DND-41 (cell line): ENCODE data around the gene PKDCC.

Experiments used
- ATAC-seq: fragments of 200-7000 bp; cut with Tn5 transposase; 3 replicates; pipeline ENCODE4 v1.9.1; 2021; ENCODE audit warnings: low read depth; ENCODE audit not compliant: insufficient read depth
- DNase-seq: peaks from one replicate; pipeline ENCODE4 v3.0.0-alpha.2; 2020
- H2AFZ ChIP-seq: 2 replicates; pipeline ENCODE4 v1.6.0; 2012; ENCODE audit warnings: low read depth, low read length
- H3K27ac ChIP-seq: 2 replicates; pipeline ENCODE4 v1.5.1; 2012; ENCODE audit warnings: low read length, inconsistent platforms
- H3K27me3 ChIP-seq: fragments of 200-600 bp; sonication (generic); 2 replicates; pipeline ENCODE4 v1.6.0; 2012; ENCODE audit warnings: low read length, mild to moderate bottlenecking, inconsistent platforms; ENCODE audit not compliant: insufficient read depth, poor library complexity
- H3K36me3 ChIP-seq: 2 replicates; pipeline ENCODE4 v1.5.1; 2012; ENCODE audit warnings: low read length, inconsistent platforms; ENCODE audit not compliant: insufficient read depth
- H3K4me1 ChIP-seq: 2 replicates; pipeline ENCODE4 v1.5.1; 2012; ENCODE audit warnings: mild to moderate bottlenecking, low read length; ENCODE audit not compliant: insufficient read depth
- H3K4me2 ChIP-seq: 2 replicates; pipeline ENCODE4 v1.6.0; 2012; ENCODE audit warnings: mild to moderate bottlenecking, moderate library complexity, low read length, inconsistent platforms; ENCODE audit not compliant: insufficient read depth
- H3K4me3 ChIP-seq, 2 experiments: fragments of 200-600 bp in 1 of 2; shearing (Covaris generic) in 1 of 2; 2 replicates each; pipeline ENCODE4 v1.5.1; 2012 to 2016; ENCODE audit warnings: inconsistent platforms in 2 of 2, low read length in 2 of 2, mild to moderate bottlenecking in 2 of 2, low read depth in 1 of 2, moderate library complexity in 1 of 2
- H3K79me2 ChIP-seq: 2 replicates; pipeline ENCODE4 v1.6.0; 2012; ENCODE audit warnings: low read length, inconsistent platforms; ENCODE audit not compliant: insufficient read depth
- H3K9ac ChIP-seq: 2 replicates; pipeline ENCODE4 v1.6.0; 2012; ENCODE audit warnings: low read depth, mild to moderate bottlenecking, inconsistent platforms, low read length, moderate library complexity
- H3K9me3 ChIP-seq: 2 replicates; pipeline ENCODE4 v1.5.1; 2012; ENCODE audit warnings: low read length, moderate library complexity, mild to moderate bottlenecking, inconsistent platforms; ENCODE audit not compliant: insufficient read depth, severe bottlenecking
- H4K20me1 ChIP-seq: 2 replicates; pipeline ENCODE4 v1.6.0; 2012; ENCODE audit warnings: low read length; ENCODE audit not compliant: insufficient read depth
- EZH2 ChIP-seq: IDR thresholded peaks from 3 replicates; pipeline ENCODE4 v1.6.1; 2012; ENCODE audit warnings: borderline replicate concordance, low read depth, mild to moderate bottlenecking, moderate library complexity, low read length, inconsistent platforms; ENCODE audit not compliant: severe bottlenecking
- TF ChIP-seq, protein P1 (sequence below): IDR thresholded peaks from 2 replicates; pipeline ENCODE4 v1.5.1; 2012; ENCODE audit warnings: borderline replicate concordance, low read length, moderate library complexity, mild to moderate bottlenecking; ENCODE audit not compliant: poor library complexity, severe bottlenecking; ENCODE audit errors: extremely low read depth

PKDCC gene

DNA sequence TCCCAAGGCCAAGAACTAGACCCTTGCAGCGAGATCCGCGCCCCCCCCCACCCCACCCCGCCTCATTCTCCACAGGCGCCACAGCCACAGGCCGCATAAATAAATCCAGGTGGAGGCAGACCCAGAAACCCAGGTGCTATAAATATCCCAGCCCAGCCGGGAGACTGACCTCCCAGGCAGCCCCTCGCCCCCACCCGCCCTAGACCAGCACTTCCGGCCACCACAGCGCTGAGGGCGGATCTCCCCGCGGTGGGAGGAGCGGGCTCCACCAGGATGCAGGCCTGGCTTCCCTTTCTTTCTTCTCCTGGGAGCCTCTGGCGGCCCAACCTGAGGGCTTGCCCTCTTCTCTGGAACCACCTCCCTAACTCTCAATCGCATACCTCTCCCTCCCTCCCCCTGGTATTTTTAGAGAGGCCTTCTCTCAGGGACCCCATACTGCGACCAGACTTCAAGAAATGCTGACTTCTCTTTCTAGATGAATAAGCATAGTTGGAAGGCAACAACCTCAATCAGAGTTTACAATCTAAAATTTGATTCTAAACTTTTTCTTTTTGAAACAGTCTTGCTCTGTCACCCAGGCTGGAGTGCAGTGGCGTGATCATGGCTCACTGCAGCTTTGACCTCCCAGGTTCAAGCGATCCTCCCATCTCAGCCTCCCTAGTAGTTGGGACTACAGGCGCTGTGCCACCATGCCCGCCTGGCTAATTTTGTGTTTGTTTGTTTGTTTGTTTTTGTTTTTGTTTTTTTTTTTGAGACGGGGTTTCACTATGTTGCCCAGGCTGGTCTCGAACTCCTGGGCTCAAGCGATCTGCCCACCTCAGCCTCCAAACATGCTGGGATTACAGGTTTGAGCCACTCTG is 55.0 kb downstream of the PKDCC start:
- Histone ChIP-seq H4K20me1 (no peaks in the 10 kb centered on the region), H3K4me2 (no peak overlapping the region), H3K9ac (no peak overlapping the region), H3K4me3 (no peak overlapping the region), H3K9me3 (peaks cover 4% of the 10 kb centered on the region), H3K27me3 (no peaks in the 10 kb centered on the region), H3K27ac (no peak overlapping the region), H3K79me2 (no peaks in the 10 kb centered on the region), H2AFZ (no peak overlapping the region), H3K4me1 (peaks cover 32% of the 10 kb centered on the region), H3K36me3 (no peaks in the 10 kb centered on the region)
- DNase-seq: no peak
- TF ChIP-seq EZH2: no peak
- TF ChIP-seq, protein P1, sequence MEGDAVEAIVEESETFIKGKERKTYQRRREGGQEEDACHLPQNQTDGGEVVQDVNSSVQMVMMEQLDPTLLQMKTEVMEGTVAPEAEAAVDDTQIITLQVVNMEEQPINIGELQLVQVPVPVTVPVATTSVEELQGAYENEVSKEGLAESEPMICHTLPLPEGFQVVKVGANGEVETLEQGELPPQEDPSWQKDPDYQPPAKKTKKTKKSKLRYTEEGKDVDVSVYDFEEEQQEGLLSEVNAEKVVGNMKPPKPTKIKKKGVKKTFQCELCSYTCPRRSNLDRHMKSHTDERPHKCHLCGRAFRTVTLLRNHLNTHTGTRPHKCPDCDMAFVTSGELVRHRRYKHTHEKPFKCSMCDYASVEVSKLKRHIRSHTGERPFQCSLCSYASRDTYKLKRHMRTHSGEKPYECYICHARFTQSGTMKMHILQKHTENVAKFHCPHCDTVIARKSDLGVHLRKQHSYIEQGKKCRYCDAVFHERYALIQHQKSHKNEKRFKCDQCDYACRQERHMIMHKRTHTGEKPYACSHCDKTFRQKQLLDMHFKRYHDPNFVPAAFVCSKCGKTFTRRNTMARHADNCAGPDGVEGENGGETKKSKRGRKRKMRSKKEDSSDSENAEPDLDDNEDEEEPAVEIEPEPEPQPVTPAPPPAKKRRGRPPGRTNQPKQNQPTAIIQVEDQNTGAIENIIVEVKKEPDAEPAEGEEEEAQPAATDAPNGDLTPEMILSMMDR: no peak
- no peak for ATAC-seq

DNA sequence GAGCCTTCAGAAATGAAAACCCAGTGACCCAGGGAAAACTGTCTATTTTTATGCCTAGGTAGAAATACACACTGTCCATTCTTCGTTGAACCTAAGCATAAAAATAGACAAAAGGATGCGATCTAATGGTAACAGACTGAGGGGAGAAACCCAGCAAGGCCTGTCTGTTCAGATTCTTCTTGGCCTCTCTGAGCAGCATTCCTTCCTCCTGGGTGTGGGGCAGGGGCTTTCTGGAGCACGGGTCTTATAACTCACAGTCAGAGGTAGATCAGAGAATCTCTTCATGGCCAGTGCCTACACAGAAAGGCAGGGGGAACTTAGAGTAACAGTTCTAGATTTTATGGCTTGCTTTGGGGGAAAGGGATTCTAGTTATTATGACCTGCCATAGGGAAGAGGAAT is 56.0 kb downstream of the PKDCC start:
- DNase-seq: no peak
- H3K27ac ChIP-seq: no peak overlapping the region
- no peak overlapping the region for H3K9ac ChIP-seq
- no peak overlapping the region for H2AFZ ChIP-seq
- H4K20me1 ChIP-seq: no peaks in the 10 kb centered on the region
- H3K4me3 ChIP-seq: no peak overlapping the region
- TF ChIP-seq, protein P1: no peak
- no peak for TF ChIP-seq EZH2
- H3K27me3 ChIP-seq: no peaks in the 10 kb centered on the region
- H3K4me2 ChIP-seq: no peak overlapping the region
- ATAC-seq: no peak
- H3K4me1 ChIP-seq: peaks cover 33% of the 10 kb centered on the region
- H3K79me2 ChIP-seq: no peaks in the 10 kb centered on the region
- no peaks in the 10 kb centered on the region for H3K36me3 ChIP-seq
- peaks cover 4% of the 10 kb centered on the region for H3K9me3 ChIP-seq

DNA sequence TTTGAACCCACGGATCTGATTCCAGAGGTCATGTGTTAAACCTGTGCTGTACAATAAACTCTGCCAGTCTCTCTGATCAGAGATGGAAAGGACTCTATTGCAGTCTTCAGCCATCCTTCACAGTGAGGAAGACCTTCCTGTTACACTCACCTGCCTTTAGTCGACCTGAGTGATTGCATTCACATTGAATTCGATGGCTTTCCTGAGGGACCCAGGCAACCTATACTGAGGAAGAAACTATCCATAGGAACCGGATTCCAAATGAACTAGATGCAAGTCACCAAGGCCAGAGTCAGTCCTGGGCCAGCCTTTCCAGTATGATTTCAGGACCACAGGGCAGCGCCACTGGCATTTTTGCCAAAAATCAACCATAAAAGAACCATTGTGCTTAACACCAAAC is 56.8 kb downstream of the PKDCC start:
- Histone ChIP-seq H3K9me3 (peaks cover 4% of the 10 kb centered on the region), H3K27ac (peak overlapping the region; percentile 42), H3K36me3 (no peaks in the 10 kb centered on the region), H4K20me1 (no peaks in the 10 kb centered on the region), H3K79me2 (no peaks in the 10 kb centered on the region), H3K4me2 (no peak overlapping the region), H3K27me3 (no peaks in the 10 kb centered on the region), H3K4me1 (peaks cover 35% of the 10 kb centered on the region), H3K9ac (no peak overlapping the region), H2AFZ (no peak overlapping the region), H3K4me3 (no peak overlapping the region)
- no peak for TF ChIP-seq EZH2
- TF ChIP-seq, protein P1: no peak
- no peak for DNase-seq
- ATAC-seq: no peak
